Measurements from ENCODE around the gene CHMP3.
"Not testable (repeated sequence)": the region's sequence is repeated elsewhere in the genome, so short reads cannot be mapped to it uniquely, and the experiment has no call there.

DNA sequence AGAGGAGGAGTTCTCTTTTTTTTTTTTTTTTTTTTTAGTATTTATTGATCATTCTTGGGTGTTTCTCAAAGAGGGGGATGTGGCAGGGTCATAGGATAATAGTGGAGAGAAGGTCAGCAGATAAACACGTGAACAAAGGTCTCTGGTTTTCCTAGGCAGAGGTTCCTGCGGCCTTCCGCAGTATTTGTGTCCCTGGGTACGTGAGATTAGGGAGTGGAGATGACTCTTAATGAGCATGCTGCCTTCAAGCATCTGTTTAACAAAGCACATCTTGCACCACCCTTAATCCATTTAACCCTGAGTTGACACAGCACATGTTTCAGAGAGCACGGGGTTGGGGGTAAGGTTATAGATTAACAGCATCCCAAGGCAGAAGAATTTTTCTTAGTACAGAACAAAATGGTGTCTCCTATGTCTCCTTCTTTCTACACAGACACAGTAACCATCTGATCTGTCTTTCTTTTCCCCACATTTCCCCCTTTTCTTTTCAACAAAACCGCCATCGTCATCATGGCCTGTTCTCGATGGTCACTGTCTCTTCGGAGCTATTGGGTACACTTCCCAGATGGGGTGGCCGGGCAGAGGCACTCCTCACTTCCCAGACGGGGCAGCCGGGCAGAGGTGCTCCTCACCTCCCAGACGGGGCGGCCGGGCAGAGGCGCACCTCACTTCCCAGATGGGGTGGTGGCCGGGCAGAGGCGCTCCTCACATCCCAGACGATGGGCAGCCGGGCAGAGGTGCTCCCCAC lies 14.9 kb downstream of the CHMP3 start:
- TF ChIP-seq POLR2A, EP300 (IDR thresholded peaks at IDR 0.05): not testable (repeated sequence)
- TF ChIP-seq, protein P1, sequence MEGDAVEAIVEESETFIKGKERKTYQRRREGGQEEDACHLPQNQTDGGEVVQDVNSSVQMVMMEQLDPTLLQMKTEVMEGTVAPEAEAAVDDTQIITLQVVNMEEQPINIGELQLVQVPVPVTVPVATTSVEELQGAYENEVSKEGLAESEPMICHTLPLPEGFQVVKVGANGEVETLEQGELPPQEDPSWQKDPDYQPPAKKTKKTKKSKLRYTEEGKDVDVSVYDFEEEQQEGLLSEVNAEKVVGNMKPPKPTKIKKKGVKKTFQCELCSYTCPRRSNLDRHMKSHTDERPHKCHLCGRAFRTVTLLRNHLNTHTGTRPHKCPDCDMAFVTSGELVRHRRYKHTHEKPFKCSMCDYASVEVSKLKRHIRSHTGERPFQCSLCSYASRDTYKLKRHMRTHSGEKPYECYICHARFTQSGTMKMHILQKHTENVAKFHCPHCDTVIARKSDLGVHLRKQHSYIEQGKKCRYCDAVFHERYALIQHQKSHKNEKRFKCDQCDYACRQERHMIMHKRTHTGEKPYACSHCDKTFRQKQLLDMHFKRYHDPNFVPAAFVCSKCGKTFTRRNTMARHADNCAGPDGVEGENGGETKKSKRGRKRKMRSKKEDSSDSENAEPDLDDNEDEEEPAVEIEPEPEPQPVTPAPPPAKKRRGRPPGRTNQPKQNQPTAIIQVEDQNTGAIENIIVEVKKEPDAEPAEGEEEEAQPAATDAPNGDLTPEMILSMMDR (IDR thresholded peaks at IDR 0.05): not testable (repeated sequence)
